Panc1 (cell line): ENCODE measurements around the gene CFDP1. TPM values are rescaled to one million over a fixed set of nuclear protein-coding genes. Genes with fewer than 3 reads are reported as not detected.

Source experiments
- ATAC-seq: fragments of 200-7000 bp; cut with Tn5 transposase; 2 replicates; pipeline ENCODE4 v1.9.1; 2020; ENCODE audit warnings: mild to moderate bottlenecking, moderate library complexity
- BruUV-seq: library from RNA; stranded (reverse); fragments of 400-500 nt; replicated peaks from 2 replicates; lab custom pipeline; 2021; lab: Mats Ljungman, UMichigan
- CTCF ChIA-PET: fragments of 300-600 bp; sonication (Branson Sonifier 250); formaldehyde crosslinking; loops from one replicate; lab custom pipeline; 2022; ENCODE audit warnings: antibody characterized with exemption; lab: Charles Lee
- POLR2A ChIA-PET: fragments of 300-600 bp; sonication (Branson Sonifier 250); formaldehyde crosslinking; loops from one replicate; lab custom pipeline; 2022; ENCODE audit warnings: antibody characterized with exemption; lab: Charles Lee
- DNase-seq: peaks from one replicate; pipeline ENCODE4 v3.0.0-alpha.2; 2010; ENCODE audit warnings: low read depth, low spot score
- H3K27ac ChIP-seq: 2 replicates; pipeline ENCODE4 v1.5.1; 2011; ENCODE audit warnings: mild to moderate bottlenecking, low read length, inconsistent platforms
- H3K27me3 ChIP-seq: fragments of 200-500 bp; sonication (Bioruptor generic); 2 replicates; pipeline ENCODE4 v1.6.0; 2014; ENCODE audit warnings: low read length, inconsistent platforms; ENCODE audit not compliant: control insufficient read depth, insufficient read depth
- H3K36me3 ChIP-seq: fragments of 200-500 bp; sonication (Bioruptor generic); 2 replicates; pipeline ENCODE4 v1.5.1; 2014; ENCODE audit warnings: inconsistent platforms, mild to moderate bottlenecking, low read length, moderate library complexity; ENCODE audit not compliant: control insufficient read depth, insufficient read depth
- H3K4me1 ChIP-seq: 2 replicates; pipeline ENCODE4 v1.5.1; 2011; ENCODE audit warnings: inconsistent platforms, mild to moderate bottlenecking, low read length, moderate library complexity; ENCODE audit not compliant: control insufficient read depth, insufficient read depth
- H3K4me3 ChIP-seq, 2 experiments: 2 replicates each; pipeline ENCODE4 v1.5.1; 2011 to 2012; ENCODE audit warnings: low read depth in 2 of 2, low read length in 2 of 2, mild to moderate bottlenecking in 2 of 2, inconsistent platforms in 1 of 2, moderate library complexity in 1 of 2
- H3K9me3 ChIP-seq: fragments of 200-500 bp; sonication (Bioruptor generic); 2 replicates; pipeline ENCODE4 v1.5.1; 2014; ENCODE audit warnings: low read depth, mild to moderate bottlenecking, inconsistent platforms, low read length, moderate library complexity; ENCODE audit not compliant: control insufficient read depth, insufficient read depth
- CTCF ChIP-seq: fragments of 450-650 bp; IDR thresholded peaks from 2 replicates; pipeline ENCODE4 v1.5.1; 2017; ENCODE audit warnings: mild to moderate bottlenecking
- POLR2AphosphoS5 ChIP-seq: IDR thresholded peaks from 2 replicates; pipeline ENCODE4 v1.6.1; 2012; ENCODE audit warnings: mild to moderate bottlenecking, low read depth, low read length, moderate library complexity
- REST ChIP-seq, 2 experiments: IDR thresholded peaks; 2 replicates each; pipeline ENCODE4 v1.6.1; 2011 to 2012; ENCODE audit warnings: low read depth in 2 of 2, control low read depth in 1 of 2, low read length in 1 of 2, mild to moderate bottlenecking in 1 of 2, moderate library complexity in 1 of 2; ENCODE audit not compliant: insufficient read depth in 1 of 2
- SIN3A ChIP-seq: IDR thresholded peaks from 2 replicates; pipeline ENCODE4 v1.6.1; 2012; ENCODE audit warnings: low read depth, mild to moderate bottlenecking, low read length, moderate library complexity, borderline replicate concordance; ENCODE audit not compliant: insufficient read depth
- TCF7L2 ChIP-seq: IDR thresholded peaks from 2 replicates; pipeline ENCODE4 v1.6.1; 2011; ENCODE audit warnings: mild to moderate bottlenecking, low read depth, low read length, inconsistent platforms
- in situ Hi-C: cut with HindIII; loops from 2 replicates; pipeline ENCODE4 v1.10.0; 2016; ENCODE audit warnings: low sequenced_read_pairs, low pct_unique_long_range_greater_than_20kb
- intact Hi-C: fragments of 100-400 bp; cut with micrococcal nuclease; formaldehyde crosslinking; loops from one replicate; pipeline ENCODE4 v1.10.0; 2022; ENCODE audit not compliant: unreplicated experiment
- total RNA-seq: library from RNA; stranded (reverse); gene quantifications from one replicate; pipeline ENCODE4 v1.2.1, GENCODE V29; 2021; ENCODE audit not compliant: unreplicated experiment

CFDP1 gene
- total RNA-seq, 1 experiment from 2014 or later: 25.7 TPM

- in situ Hi-C loops (no loop called here), intact Hi-C loops (no loop called here)
- BruUV-seq: no TSS peak
- no peak for ATAC-seq
- TF ChIP-seq REST (IDR thresholded peaks at IDR 0.05; ENCODE audit: insufficient read depth in 1 of 2, low read depth in 2 of 2, low read length in 1 of 2) (no peak), SIN3A (no peak), POLR2AphosphoS5 (no peak), TCF7L2 (no peak), CTCF (no peak)
- Histone ChIP-seq H3K4me1 (peaks cover 8% of the 10 kb centered on the region), H3K9me3 (no peaks in the 10 kb centered on the region), H3K4me3 (no peak overlapping the region), H3K36me3 (no peaks in the 10 kb centered on the region), H3K27me3 (no peaks in the 10 kb centered on the region), H3K27ac (no peak overlapping the region)
- CTCF ChIA-PET: no interaction called here
- POLR2A ChIA-PET: no interaction called here
- no peak for DNase-seq
These were observed 96.8 kb downstream of the CFDP1 start for GRCh38 chr16:75336521-75336920.

GRCh38 chr16:75333721-75334163 is 99.6 kb downstream of the CFDP1 start:
- no peak overlapping the region for H3K4me3 ChIP-seq
- no TSS peak for BruUV-seq
- TF ChIP-seq CTCF (no peak), REST (IDR thresholded peaks at IDR 0.05; ENCODE audit: insufficient read depth in 1 of 2, low read depth in 2 of 2, low read length in 1 of 2) (no peak), POLR2AphosphoS5 (no peak), SIN3A (no peak), TCF7L2 (no peak)
- in situ Hi-C loops: no loop called here
- no peaks in the 10 kb centered on the region for H3K4me1 ChIP-seq
- H3K27me3 ChIP-seq: no peaks in the 10 kb centered on the region
- DNase-seq (no peak), ATAC-seq (no peak)
- H3K9me3 ChIP-seq: no peaks in the 10 kb centered on the region
- no peak overlapping the region for H3K27ac ChIP-seq
- intact Hi-C loops: no loop called here
- ChIA-PET POLR2A (no interaction called here), CTCF (interaction anchor here (0.6 kb wide), 1 partner anchor 99 kb away, joined by 3 read pairs; no protein-coding TSS in a partner anchor)
- no peaks in the 10 kb centered on the region for H3K36me3 ChIP-seq
